Upper lobe of right lung (tissue), 1 donor: ENCODE results near the gene SHISAL1. TPM values are rescaled to one million over a fixed set of nuclear protein-coding genes. Genes with fewer than 3 reads are reported as not detected.

Experiments used
- ATAC-seq: fragments of 200-7000 bp; cut with Tn5 transposase; one replicate; pipeline ENCODE4 v1.9.1; 2020; ENCODE audit warnings: mild to moderate bottlenecking, moderate library complexity
- DNase-seq: peaks from one replicate; pipeline ENCODE4 v3.0.0-alpha.2; 2020
- H3K27ac ChIP-seq: fragments of 200-600 bp; one replicate; pipeline ENCODE4 v1.8.0; 2022
- H3K27me3 ChIP-seq: fragments of 200-600 bp; one replicate; pipeline ENCODE4 v1.8.0; 2022; ENCODE audit warnings: mild to moderate bottlenecking
- H3K36me3 ChIP-seq: fragments of 200-600 bp; one replicate; pipeline ENCODE4 v1.8.0; 2022
- H3K4me1 ChIP-seq: fragments of 200-600 bp; one replicate; pipeline ENCODE4 v1.8.0; 2022
- H3K4me3 ChIP-seq: fragments of 200-600 bp; one replicate; pipeline ENCODE4 v1.8.0; 2022; ENCODE audit warnings: mild to moderate bottlenecking
- H3K9me3 ChIP-seq: fragments of 200-600 bp; one replicate; pipeline ENCODE4 v1.8.0; 2022
- CTCF ChIP-seq: fragments of 200-600 bp; IDR thresholded peaks from one replicate; pipeline ENCODE4 v1.8.0; 2022; ENCODE audit warnings: antibody characterized with exemption
- intact Hi-C: fragments of 100-400 bp; cut with DNase I; formaldehyde crosslinking; loops from one replicate; pipeline ENCODE4 v1.11.0; 2022
- total RNA-seq: library from RNA; stranded (reverse); fragmentation: NEBNext Ultra II Directional; extraction: Animal tissue kit (Norgen Biotek cat#: 25700); gene quantifications from one replicate; pipeline ENCODE4 v1.2.1, GENCODE V29; 2021
- donor health status: DM: no; HTN: yes; CAD: no; lungs with severe emphysema.

Gene SHISAL1
- total RNA-seq, 1 donor from 2014 or later = 1.0 TPM

GRCh38 chr22:44273175-44273574 lies 39.6 kb downstream of the SHISAL1 start:
- intact Hi-C loops = no loop called here
- ATAC-seq (no peak), DNase-seq (no peak)
- Histone ChIP-seq H3K27me3 (peaks cover 3% of the 10 kb centered on the region), H3K4me3 (no peak overlapping the region), H3K36me3 (no peaks in the 10 kb centered on the region), H3K9me3 (no peaks in the 10 kb centered on the region), H3K27ac (no peak overlapping the region), H3K4me1 (no peaks in the 10 kb centered on the region)
- TF ChIP-seq CTCF = no peak

- Histone ChIP-seq H3K4me1 (no peaks in the 10 kb centered on the region), H3K27me3 (peaks cover 3% of the 10 kb centered on the region), H3K27ac (no peak overlapping the region), H3K36me3 (no peaks in the 10 kb centered on the region), H3K4me3 (no peak overlapping the region), H3K9me3 (no peaks in the 10 kb centered on the region)
- intact Hi-C loops = no loop called here
- DNase-seq (peak; percentile 43), ATAC-seq (no peak)
- no peak for TF ChIP-seq CTCF
Measured at GRCh38 chr22:44272401-44272771, 40.4 kb downstream of the SHISAL1 start.

- Histone ChIP-seq H3K27ac (no peak overlapping the region), H3K36me3 (no peaks in the 10 kb centered on the region), H3K27me3 (peaks cover 2% of the 10 kb centered on the region), H3K4me3 (no peak overlapping the region), H3K4me1 (no peaks in the 10 kb centered on the region), H3K9me3 (no peaks in the 10 kb centered on the region)
- ATAC-seq (no peak), DNase-seq (peak; percentile 27)
- no peak for TF ChIP-seq CTCF
- intact Hi-C loops = no loop called here
Measured at GRCh38 chr22:44271732-44272400, 40.9 kb downstream of the SHISAL1 start.

GRCh38 chr22:44271010-44271500 lies 41.7 kb downstream of the SHISAL1 start:
- TF ChIP-seq CTCF = no peak
- DNase-seq = peak; percentile 36
- Histone ChIP-seq H3K27ac (no peak overlapping the region), H3K4me3 (no peak overlapping the region), H3K36me3 (no peaks in the 10 kb centered on the region), H3K9me3 (no peaks in the 10 kb centered on the region), H3K27me3 (no peaks in the 10 kb centered on the region), H3K4me1 (no peaks in the 10 kb centered on the region)
- intact Hi-C loops = no loop called here
- ATAC-seq = no peak

- ATAC-seq = no peak
- peak; percentile 41 for DNase-seq
Measured at GRCh38 chr22:44270556-44270880, 42.2 kb downstream of the SHISAL1 start.

More at GRCh38 chr22:44270556-44270880, 42.2 kb downstream of the SHISAL1 start:
- H3K27ac ChIP-seq = no peak overlapping the region
- H3K9me3 ChIP-seq = no peaks in the 10 kb centered on the region
- H3K4me1 ChIP-seq = no peaks in the 10 kb centered on the region
- H3K36me3 ChIP-seq = no peaks in the 10 kb centered on the region
- no peak overlapping the region for H3K4me3 ChIP-seq
- intact Hi-C loops = no loop called here
- no peak for TF ChIP-seq CTCF
- no peaks in the 10 kb centered on the region for H3K27me3 ChIP-seq
